B cell (primary cell): ENCODE results near the gene DPT.

ENCODE experiments used
- CTCF ChIP-seq: fragments of 200-600 bp; IDR thresholded peaks from one replicate; pipeline ENCODE4 v1.8.0; 2022; ENCODE audit warnings: antibody characterized with exemption, mild to moderate bottlenecking
- EZH2 ChIP-seq: IDR thresholded peaks from 2 replicates; pipeline ENCODE4 v1.6.1; 2012; ENCODE audit warnings: borderline replicate concordance, low read depth, mild to moderate bottlenecking, moderate library complexity, low read length; ENCODE audit not compliant: insufficient read depth, poor library complexity, severe bottlenecking

GRCh38 chr1:168734946-168735345, 5.9 kb upstream of the DPT start:
- no peak for TF ChIP-seq CTCF
- TF ChIP-seq EZH2, result no peak
